Activated B cell treated with CpG ODN at 0.5 μM for 24 hours (primary cell): ENCODE data around the gene ALPL. TPM values are rescaled to one million over a fixed set of nuclear protein-coding genes. Genes with fewer than 3 reads are reported as not detected.
A peak's percentile ranks its signal among the peaks of the same experiment; 100 is the strongest.
"Not testable (repeated sequence)": the region's sequence is repeated elsewhere in the genome, so short reads cannot be mapped to it uniquely, and the experiment has no call there.

Experiments used
- ATAC-seq: fragments of 200-7000 bp; cut with Tn5 transposase; one replicate; pipeline ENCODE4 v1.10.0; 2021; ENCODE audit warnings: low read depth, mild to moderate bottlenecking, moderate library complexity
- CTCF ChIA-PET: fragments of 350-600 bp; sonication (Branson Sonifier 250); formaldehyde crosslinking; loops from one replicate; lab custom pipeline; 2021; ENCODE audit warnings: antibody characterized with exemption; lab: Charles Lee
- POLR2A ChIA-PET: fragments of 350-600 bp; sonication (Branson Sonifier 250); formaldehyde crosslinking; loops from one replicate; lab custom pipeline; 2021; ENCODE audit warnings: antibody characterized with exemption; lab: Charles Lee
- DNase-seq: peaks from one replicate; pipeline ENCODE4 v3.0.0; 2022
- H3K27ac Mint-ChIP-seq: one replicate; pipeline ENCODE4 v1.8.0; 2020; ENCODE audit warnings: mixed read lengths
- H3K27me3 Mint-ChIP-seq: one replicate; pipeline ENCODE4 v1.8.0; 2021; ENCODE audit warnings: mixed read lengths
- H3K36me3 Mint-ChIP-seq: one replicate; pipeline ENCODE4 v1.8.0; 2021; ENCODE audit warnings: low read depth, mixed read lengths
- H3K4me1 Mint-ChIP-seq: one replicate; pipeline ENCODE4 v1.8.0; 2021; ENCODE audit warnings: mixed read lengths
- H3K4me3 Mint-ChIP-seq: one replicate; pipeline ENCODE4 v1.8.0; 2020; ENCODE audit warnings: mild to moderate bottlenecking, mixed read lengths
- H3K9me3 Mint-ChIP-seq: one replicate; pipeline ENCODE4 v1.8.0; 2020; ENCODE audit warnings: mixed read lengths
- CTCF ChIP-seq: fragments of 200-600 bp; IDR thresholded peaks from one replicate; pipeline ENCODE4 v1.8.0; 2022; ENCODE audit warnings: antibody characterized with exemption, mild to moderate bottlenecking
- intact Hi-C: fragments of 100-400 bp; cut with micrococcal nuclease; formaldehyde crosslinking; loops from one replicate; pipeline ENCODE4 v1.15.1; 2024
- total RNA-seq: library from RNA; stranded (reverse); gene quantifications from 2 replicates; pipeline ENCODE4 v1.2.3, GENCODE V29; 2022

Gene ALPL
- total RNA-seq, 1 donor from 2014 or later, result 14.7 TPM

- intact Hi-C loops, result loop anchor here (1.0 to 5.0 kb wide), 3 partner anchors 15 to 263 kb away; partner anchors contain the start of gene USP48
- CTCF ChIA-PET, result interaction anchor here (1.1 to 1.5 kb wide), 2 partner anchors 10 to 226 kb away, joined by 4 to 5 read pairs; partner anchors contain the start of gene ALPL
- no peaks in the 10 kb centered on the region for H3K9me3 Mint-ChIP-seq
- peak overlapping the region; percentile 75 for H3K4me3 Mint-ChIP-seq
- no peak for TF ChIP-seq CTCF
- no peaks in the 10 kb centered on the region for H3K27me3 Mint-ChIP-seq
- DNase-seq (peak; percentile 51), ATAC-seq (peak; percentile 73)
- H3K4me1 Mint-ChIP-seq, result peaks cover 90% of the 10 kb centered on the region
- H3K27ac Mint-ChIP-seq, result peak overlapping the region; percentile 96
- POLR2A ChIA-PET, result interaction anchor here (0.5 to 4.5 kb wide), 9 partner anchors 8 to 1654 kb away, joined by 3 to 37 read pairs (median 5); partner anchors contain the start of genes ALPL, ECE1 and USP48
- H3K36me3 Mint-ChIP-seq, result no peaks in the 10 kb centered on the region
Measured at GRCh38 chr1:21518774-21519455, 9.7 kb downstream of the ALPL start.

GRCh38 chr1:21519486-21520070, 10.4 kb downstream of the ALPL start:
- H3K27me3 Mint-ChIP-seq, DNase-seq, H3K9me3 Mint-ChIP-seq, ATAC-seq, H3K36me3 Mint-ChIP-seq: not testable (repeated sequence)
- peak overlapping the region; percentile 96 for H3K27ac Mint-ChIP-seq
- CTCF ChIA-PET, result interaction anchor here (1.5 kb wide), 1 partner anchor 10 kb away, joined by 5 read pairs; the partner anchor contains the start of gene ALPL
- intact Hi-C loops, result loop anchor here (1.0 to 5.0 kb wide), 3 partner anchors 15 to 263 kb away; partner anchors contain the start of gene USP48
- peaks cover 89% of the 10 kb centered on the region for H3K4me1 Mint-ChIP-seq
- POLR2A ChIA-PET, result interaction anchor here (0.7 to 4.5 kb wide), 9 partner anchors 7 to 263 kb away, joined by 3 to 37 read pairs (median 5); partner anchors contain the start of genes ALPL, ECE1 and USP48
- H3K4me3 Mint-ChIP-seq, result peak overlapping the region; percentile 75

- Mint-ChIP-seq H3K36me3 (no peaks in the 10 kb centered on the region), H3K27me3 (no peaks in the 10 kb centered on the region), H3K4me3 (peak overlapping the region; percentile 39), H3K9me3 (no peaks in the 10 kb centered on the region), H3K4me1 (peaks cover 91% of the 10 kb centered on the region), H3K27ac (peak overlapping the region; percentile 81)
- no peak for TF ChIP-seq CTCF
- ChIA-PET CTCF (interaction anchor here (2.7 kb wide), 1 partner anchor 14 kb away, joined by 6 read pairs; no protein-coding TSS in a partner anchor), POLR2A (interaction anchor here (1.3 to 2.1 kb wide), 2 partner anchors 9 to 11 kb away, joined by 3 to 9 read pairs; partner anchors contain the start of gene ALPL)
- ATAC-seq (no peak), DNase-seq (no peak)
- intact Hi-C loops, result no loop called here
Measured at GRCh38 chr1:21520899-21521716, 11.9 kb downstream of the ALPL start.

- DNase-seq, result no peak
- no peak overlapping the region for H3K4me3 Mint-ChIP-seq
- no peak for ATAC-seq
- ChIA-PET POLR2A (interaction anchor here (0.9 to 2.1 kb wide), 2 partner anchors 12 to 262 kb away, joined by 6 to 9 read pairs; partner anchors contain the start of gene ALPL), CTCF (interaction anchor here (2.1 to 2.7 kb wide), 2 partner anchors 11 to 14 kb away, joined by 6 to 15 read pairs; no protein-coding TSS in a partner anchor)
- no peaks in the 10 kb centered on the region for H3K9me3 Mint-ChIP-seq
- H3K27ac Mint-ChIP-seq, result no peak overlapping the region
- H3K4me1 Mint-ChIP-seq, result peaks cover 90% of the 10 kb centered on the region
- intact Hi-C loops, result no loop called here
- TF ChIP-seq CTCF, result no peak
- H3K36me3 Mint-ChIP-seq, result no peaks in the 10 kb centered on the region
- H3K27me3 Mint-ChIP-seq, result no peaks in the 10 kb centered on the region
Measured at GRCh38 chr1:21521717-21522060, 12.5 kb downstream of the ALPL start.

GRCh38 chr1:21522525-21523038, 13.4 kb downstream of the ALPL start:
- ATAC-seq (no peak), DNase-seq (no peak)
- TF ChIP-seq CTCF, result no peak
- intact Hi-C loops, result no loop called here
- H3K9me3 Mint-ChIP-seq, result no peaks in the 10 kb centered on the region
- H3K4me1 Mint-ChIP-seq, result peaks cover 84% of the 10 kb centered on the region
- no peaks in the 10 kb centered on the region for H3K36me3 Mint-ChIP-seq
- ChIA-PET CTCF (interaction anchor here (1.0 to 2.7 kb wide), 3 partner anchors 12 to 135 kb away, joined by 3 to 15 read pairs (median 6); no protein-coding TSS in a partner anchor), POLR2A (interaction anchor here (0.9 to 2.4 kb wide), 6 partner anchors 8 to 736 kb away, joined by 3 to 9 read pairs (median 6); partner anchors contain the start of genes ALPL and HP1BP3)
- H3K27ac Mint-ChIP-seq, result peak overlapping the region; percentile 35
- H3K27me3 Mint-ChIP-seq, result no peaks in the 10 kb centered on the region
- H3K4me3 Mint-ChIP-seq, result no peak overlapping the region
